ENCODE data around the gene GALNT14.

- TF ChIP-seq CTCF (IDR thresholded peaks at IDR 0.05) (no peak), POLR2AphosphoS5 (IDR thresholded peaks at IDR 0.05) (no peak), EP300 (IDR thresholded peaks at IDR 0.05) (no peak)
Measured at GRCh38 chr2:31147645-31148044, 9.4 kb upstream of the GALNT14 start.

Data from gastroesophageal sphincter (tissue), 3 donors.